H9 (cell line): ENCODE measurements around the gene ADORA2B. TPM values are rescaled to one million over a fixed set of nuclear protein-coding genes. Genes with fewer than 3 reads are reported as not detected.
A peak's percentile ranks its signal among the peaks of the same experiment; 100 is the strongest.

ENCODE experiments used
- DNase-seq: peaks from one replicate; pipeline ENCODE4 v3.0.0-alpha.2; 2017
- H2AFZ ChIP-seq: one replicate; pipeline ENCODE4 v1.6.1; 2013; ENCODE audit warnings: mild to moderate bottlenecking, low read length, control low read depth, moderate library complexity
- H2AK5ac ChIP-seq: 2 replicates; pipeline ENCODE4 v1.6.1; 2013; ENCODE audit warnings: low read length, control low read depth, mixed read lengths; ENCODE audit not compliant: insufficient read length
- H2BK120ac ChIP-seq: one replicate; pipeline ENCODE4 v1.6.1; 2013; ENCODE audit warnings: low read depth, mild to moderate bottlenecking, low read length, control low read depth, inconsistent platforms; ENCODE audit not compliant: poor library complexity, severe bottlenecking
- H2BK12ac ChIP-seq: 2 replicates; pipeline ENCODE4 v1.6.1; 2013; ENCODE audit warnings: low read length, control low read depth, mixed read lengths, low read depth; ENCODE audit not compliant: insufficient read length
- H2BK15ac ChIP-seq: 2 replicates; pipeline ENCODE4 v1.6.1; 2013; ENCODE audit warnings: low read depth, low read length, control low read depth
- H2BK20ac ChIP-seq: one replicate; pipeline ENCODE4 v1.6.1; 2013; ENCODE audit warnings: low read depth, mild to moderate bottlenecking, low read length, control low read depth, inconsistent platforms; ENCODE audit not compliant: poor library complexity, severe bottlenecking
- H2BK5ac ChIP-seq: 2 replicates; pipeline ENCODE4 v1.6.1; 2013; ENCODE audit warnings: low read length, control low read depth, mixed read lengths; ENCODE audit not compliant: insufficient read length
- H3K14ac ChIP-seq: 2 replicates; pipeline ENCODE4 v1.6.1; 2013; ENCODE audit warnings: low read length, control low read depth; ENCODE audit not compliant: insufficient read depth
- H3K18ac ChIP-seq: 2 replicates; pipeline ENCODE4 v1.6.1; 2013; ENCODE audit warnings: low read depth, mild to moderate bottlenecking, mixed read lengths, low read length, control low read depth; ENCODE audit not compliant: insufficient read length
- H3K23ac ChIP-seq: 2 replicates; pipeline ENCODE4 v1.6.1; 2013; ENCODE audit warnings: low read length, control low read depth, mixed read lengths, low read depth; ENCODE audit not compliant: insufficient read length
- H3K23me2 ChIP-seq: 2 replicates; pipeline ENCODE4 v1.6.1; 2013; ENCODE audit warnings: low read depth, mild to moderate bottlenecking, mixed read lengths, low read length, control low read depth; ENCODE audit not compliant: insufficient read length, poor library complexity, severe bottlenecking
- H3K27ac ChIP-seq: 2 replicates; pipeline ENCODE4 v1.5.1; 2013; ENCODE audit warnings: low read length, control low read depth, mixed read lengths, low read depth; ENCODE audit not compliant: insufficient read length
- H3K27me3 ChIP-seq: 2 replicates; pipeline ENCODE4 v1.6.1; 2013; ENCODE audit warnings: low read length, control low read depth, inconsistent platforms; ENCODE audit not compliant: insufficient read depth
- H3K4ac ChIP-seq: 2 replicates; pipeline ENCODE4 v1.6.1; 2013; ENCODE audit warnings: low read depth, mild to moderate bottlenecking, control low read depth, inconsistent platforms, low read length, moderate library complexity
- H3K4me1 ChIP-seq: 2 replicates; pipeline ENCODE4 v1.6.1; 2013; ENCODE audit warnings: low read length, control low read depth, inconsistent platforms; ENCODE audit not compliant: insufficient read depth
- H3K4me2 ChIP-seq: 2 replicates; pipeline ENCODE4 v1.6.1; 2013; ENCODE audit warnings: low read length, control low read depth, mixed read lengths; ENCODE audit not compliant: insufficient read length, insufficient read depth
- H3K56ac ChIP-seq: 2 replicates; pipeline ENCODE4 v1.6.1; 2013; ENCODE audit warnings: low read depth, mild to moderate bottlenecking, mixed read lengths, low read length, control low read depth; ENCODE audit not compliant: insufficient read length
- H3K79me1 ChIP-seq: 2 replicates; pipeline ENCODE4 v1.6.1; 2013; ENCODE audit warnings: low read depth, mild to moderate bottlenecking, moderate library complexity, low read length, control low read depth, inconsistent platforms; ENCODE audit not compliant: insufficient read depth, poor library complexity, severe bottlenecking
- H3K79me2 ChIP-seq: 2 replicates; pipeline ENCODE4 v1.6.1; 2013; ENCODE audit warnings: low read length, control low read depth, inconsistent platforms; ENCODE audit not compliant: insufficient read depth
- H3K9ac ChIP-seq: 2 replicates; pipeline ENCODE4 v1.6.1; 2013; ENCODE audit warnings: low read length, control low read depth, mixed read lengths; ENCODE audit not compliant: insufficient read length; ENCODE audit errors: extremely low read depth
- H3K9me3 ChIP-seq: one replicate; pipeline ENCODE4 v1.6.1; 2013; ENCODE audit warnings: low read depth, low read length, inconsistent platforms; ENCODE audit not compliant: control insufficient read depth
- H3T11ph ChIP-seq: one replicate; pipeline ENCODE4 v1.6.1; 2013; ENCODE audit warnings: mild to moderate bottlenecking, low read length, control low read depth, inconsistent platforms
- H4K20me1 ChIP-seq: one replicate; pipeline ENCODE4 v1.6.1; 2013; ENCODE audit not compliant: control insufficient read depth, insufficient read length, insufficient read depth
- H4K5ac ChIP-seq: 2 replicates; pipeline ENCODE4 v1.6.1; 2013; ENCODE audit warnings: low read depth, mild to moderate bottlenecking, mixed read lengths, low read length, control low read depth; ENCODE audit not compliant: insufficient read length
- H4K8ac ChIP-seq: replicated peaks from 2 replicates; pipeline ENCODE4 v1.6.1; 2013; ENCODE audit warnings: low read length, control low read depth, mixed read lengths, low read depth; ENCODE audit not compliant: insufficient read length
- H4K91ac ChIP-seq: 2 replicates; pipeline ENCODE4 v1.6.1; 2013; ENCODE audit warnings: low read depth, mild to moderate bottlenecking, moderate library complexity, mixed read lengths, low read length, control low read depth; ENCODE audit not compliant: insufficient read length
- H3K27ac Mint-ChIP-seq, 3 experiments: 2 replicates in 2 of 3; 3 replicates in 1 of 3; pipeline ENCODE4 v1.8.0; 2020 to 2021; ENCODE audit warnings: mixed read lengths in 3 of 3, mild to moderate bottlenecking in 1 of 3, moderate library complexity in 1 of 3
- H3K27me3 Mint-ChIP-seq: 2 replicates; pipeline ENCODE4 v1.8.0; 2021; ENCODE audit warnings: low read depth, mild to moderate bottlenecking, moderate library complexity, mixed read lengths
- H3K36me3 Mint-ChIP-seq, 3 experiments: 2 replicates in 2 of 3; 3 replicates in 1 of 3; pipeline ENCODE4 v1.8.0; 2020 to 2021; ENCODE audit warnings: low read depth in 3 of 3, mixed read lengths in 3 of 3; ENCODE audit not compliant: insufficient read depth in 1 of 3
- H3K4me1 Mint-ChIP-seq, 2 experiments: 2 replicates each; pipeline ENCODE4 v1.8.0; 2020; ENCODE audit warnings: mixed read lengths in 2 of 2
- H3K4me3 Mint-ChIP-seq, 2 experiments: 2 replicates in 1 of 2; 3 replicates in 1 of 2; pipeline ENCODE4 v1.8.0; 2020 to 2021; ENCODE audit warnings: mild to moderate bottlenecking in 2 of 2, mixed read lengths in 2 of 2, moderate library complexity in 1 of 2
- H3K9me3 Mint-ChIP-seq, 2 experiments: 2 replicates in 1 of 2; 3 replicates in 1 of 2; pipeline ENCODE4 v1.8.0; 2020; ENCODE audit warnings: mild to moderate bottlenecking in 2 of 2, mixed read lengths in 2 of 2, moderate library complexity in 1 of 2
- WGBS: extraction: QIAGEN DNeasy Blood & Tissue Kit; methylation state at CpG from one replicate; pipeline ENCODE4 v1.1.7; 2013; ENCODE audit warnings: missing lambda C conversion rate, low lambda C conversion rate, mixed read lengths; ENCODE audit not compliant: insufficient read length; ENCODE audit errors: extremely low coverage; 5-methylcytosine and 5-hydroxymethylcytosine counted together
- total RNA-seq: library from RNA; stranded (reverse); gene quantifications from 2 replicates; pipeline ENCODE4 v1.2.1, GENCODE V29; 2021
- TF ChIP-seq, protein P1 (sequence below): fragments of 200-600 bp; sonication (generic); conservative IDR thresholded peaks from 3 replicates; pipeline ENCODE4 v1.8.0; 2021; ENCODE audit warnings: antibody characterized with exemption, mild to moderate bottlenecking

ADORA2B gene
- total RNA-seq, 1 experiment from 2014 or later, result 3.1 TPM

DNA sequence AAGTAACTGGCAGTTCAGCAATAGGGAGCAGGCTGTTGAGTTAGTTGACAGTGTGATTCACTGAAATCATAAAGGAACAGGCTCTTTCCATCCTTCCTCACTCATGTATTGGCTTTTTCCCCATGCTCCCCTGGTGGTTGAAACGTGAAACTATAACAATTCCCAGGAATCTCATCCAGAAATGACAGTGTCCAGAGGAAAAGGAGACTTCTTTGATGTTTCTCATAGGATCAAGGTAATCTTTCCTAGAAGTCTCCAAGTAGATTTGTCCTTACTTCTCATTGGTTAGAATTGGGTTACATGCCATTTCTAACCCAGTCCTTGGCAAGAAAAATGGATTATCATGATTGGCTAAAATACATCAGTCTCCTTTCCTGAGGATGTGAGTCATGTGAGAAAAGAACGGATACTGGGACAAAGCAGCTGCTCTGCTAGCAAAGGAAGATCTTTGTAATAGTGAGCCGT lies 69.0 kb downstream of the ADORA2B start:
- no peak overlapping the region for H2AK5ac ChIP-seq
- H3K27ac ChIP-seq, result no peak overlapping the region
- H4K8ac ChIP-seq, result no peak overlapping the region
- no peak overlapping the region for H4K91ac ChIP-seq
- no peak overlapping the region for H3K23ac ChIP-seq
- no peaks in the 10 kb centered on the region for H3K27me3 Mint-ChIP-seq
- no peak overlapping the region for H2AFZ ChIP-seq
- TF ChIP-seq, protein P1, sequence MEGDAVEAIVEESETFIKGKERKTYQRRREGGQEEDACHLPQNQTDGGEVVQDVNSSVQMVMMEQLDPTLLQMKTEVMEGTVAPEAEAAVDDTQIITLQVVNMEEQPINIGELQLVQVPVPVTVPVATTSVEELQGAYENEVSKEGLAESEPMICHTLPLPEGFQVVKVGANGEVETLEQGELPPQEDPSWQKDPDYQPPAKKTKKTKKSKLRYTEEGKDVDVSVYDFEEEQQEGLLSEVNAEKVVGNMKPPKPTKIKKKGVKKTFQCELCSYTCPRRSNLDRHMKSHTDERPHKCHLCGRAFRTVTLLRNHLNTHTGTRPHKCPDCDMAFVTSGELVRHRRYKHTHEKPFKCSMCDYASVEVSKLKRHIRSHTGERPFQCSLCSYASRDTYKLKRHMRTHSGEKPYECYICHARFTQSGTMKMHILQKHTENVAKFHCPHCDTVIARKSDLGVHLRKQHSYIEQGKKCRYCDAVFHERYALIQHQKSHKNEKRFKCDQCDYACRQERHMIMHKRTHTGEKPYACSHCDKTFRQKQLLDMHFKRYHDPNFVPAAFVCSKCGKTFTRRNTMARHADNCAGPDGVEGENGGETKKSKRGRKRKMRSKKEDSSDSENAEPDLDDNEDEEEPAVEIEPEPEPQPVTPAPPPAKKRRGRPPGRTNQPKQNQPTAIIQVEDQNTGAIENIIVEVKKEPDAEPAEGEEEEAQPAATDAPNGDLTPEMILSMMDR, result peak; percentile 61
- no peaks in the 10 kb centered on the region for H3K27me3 ChIP-seq
- H3K36me3 Mint-ChIP-seq, result peaks cover 29 to 78% (median 47%) of the 10 kb centered on the region in 3 experiments; a peak in 6 of 7 replicates
- H3K4ac ChIP-seq, result no peak overlapping the region
- no peak overlapping the region for H2BK5ac ChIP-seq
- no peak overlapping the region for H3K4me3 Mint-ChIP-seq
- no peak overlapping the region for H2BK15ac ChIP-seq
- no peaks in the 10 kb centered on the region for H3K23me2 ChIP-seq
- no peak overlapping the region for H3K4me2 ChIP-seq
- no peak overlapping the region for H2BK12ac ChIP-seq
- no CpG with 5 or more reads among the region's 3 CpGs for WGBS
- H3K14ac ChIP-seq, result no peak overlapping the region
- H2BK20ac ChIP-seq, result no peak overlapping the region
- no peaks in the 10 kb centered on the region for H4K20me1 ChIP-seq
- peaks cover 0 to 4% of the 10 kb centered on the region in 2 experiments; a peak in 3 of 4 replicates for H3K4me1 Mint-ChIP-seq
- no peak overlapping the region for H3K56ac ChIP-seq
- H3K9me3 Mint-ChIP-seq, result no peaks in the 10 kb centered on the region
- H3K79me1 ChIP-seq, result no peaks in the 10 kb centered on the region
- H3K4me1 ChIP-seq, result no peaks in the 10 kb centered on the region
- H3K79me2 ChIP-seq, result no peaks in the 10 kb centered on the region
- no peak overlapping the region for H3K9ac ChIP-seq
- no peak overlapping the region for H3K18ac ChIP-seq
- no peak overlapping the region for H2BK120ac ChIP-seq
- no peaks in the 10 kb centered on the region for H3K9me3 ChIP-seq
- H3T11ph ChIP-seq, result no peak overlapping the region
- H3K27ac Mint-ChIP-seq, result no peak overlapping the region
- DNase-seq, result no peak
- H4K5ac ChIP-seq, result no peak overlapping the region
